Osteocyte (in vitro differentiated cells): ENCODE measurements around the gene SCAPER. TPM values are rescaled to one million over a fixed set of nuclear protein-coding genes. Genes with fewer than 3 reads are reported as not detected.

ENCODE experiments used
- DNase-seq: peaks from one replicate; pipeline ENCODE4 v3.0.0; 2021; ENCODE audit warnings: mixed read lengths; ENCODE audit not compliant: unreplicated experiment; ENCODE audit errors: extremely low spot score
- H3K27ac Mint-ChIP-seq: one replicate; pipeline ENCODE4 v1.8.0; 2021; ENCODE audit warnings: mild to moderate bottlenecking, mixed read lengths; ENCODE audit not compliant: unreplicated experiment
- H3K27me3 Mint-ChIP-seq: one replicate; pipeline ENCODE4 v1.8.0; 2021; ENCODE audit warnings: mixed read lengths; ENCODE audit not compliant: unreplicated experiment
- H3K36me3 Mint-ChIP-seq: one replicate; pipeline ENCODE4 v1.8.0; 2021; ENCODE audit warnings: mixed read lengths; ENCODE audit not compliant: unreplicated experiment
- H3K4me1 Mint-ChIP-seq: one replicate; pipeline ENCODE4 v1.8.0; 2021; ENCODE audit warnings: mixed read lengths; ENCODE audit not compliant: unreplicated experiment
- H3K4me3 Mint-ChIP-seq: one replicate; pipeline ENCODE4 v1.8.0; 2021; ENCODE audit warnings: mild to moderate bottlenecking, moderate library complexity, mixed read lengths; ENCODE audit not compliant: unreplicated experiment
- H3K9me3 Mint-ChIP-seq: one replicate; pipeline ENCODE4 v1.8.0; 2021; ENCODE audit warnings: mixed read lengths; ENCODE audit not compliant: unreplicated experiment
- CTCF ChIP-seq: fragments of 200-600 bp; sonication (generic); IDR thresholded peaks from 2 replicates; pipeline ENCODE4 v1.5.0; 2021; ENCODE audit warnings: antibody characterized with exemption, mild to moderate bottlenecking, moderate library complexity
- total RNA-seq: library from RNA; stranded (reverse); gene quantifications from 2 replicates; pipeline ENCODE4 v1.2.1, GENCODE V29; 2021

The SCAPER gene
- total RNA-seq, 1 donor from 2014 or later, result 20.0 TPM

DNA sequence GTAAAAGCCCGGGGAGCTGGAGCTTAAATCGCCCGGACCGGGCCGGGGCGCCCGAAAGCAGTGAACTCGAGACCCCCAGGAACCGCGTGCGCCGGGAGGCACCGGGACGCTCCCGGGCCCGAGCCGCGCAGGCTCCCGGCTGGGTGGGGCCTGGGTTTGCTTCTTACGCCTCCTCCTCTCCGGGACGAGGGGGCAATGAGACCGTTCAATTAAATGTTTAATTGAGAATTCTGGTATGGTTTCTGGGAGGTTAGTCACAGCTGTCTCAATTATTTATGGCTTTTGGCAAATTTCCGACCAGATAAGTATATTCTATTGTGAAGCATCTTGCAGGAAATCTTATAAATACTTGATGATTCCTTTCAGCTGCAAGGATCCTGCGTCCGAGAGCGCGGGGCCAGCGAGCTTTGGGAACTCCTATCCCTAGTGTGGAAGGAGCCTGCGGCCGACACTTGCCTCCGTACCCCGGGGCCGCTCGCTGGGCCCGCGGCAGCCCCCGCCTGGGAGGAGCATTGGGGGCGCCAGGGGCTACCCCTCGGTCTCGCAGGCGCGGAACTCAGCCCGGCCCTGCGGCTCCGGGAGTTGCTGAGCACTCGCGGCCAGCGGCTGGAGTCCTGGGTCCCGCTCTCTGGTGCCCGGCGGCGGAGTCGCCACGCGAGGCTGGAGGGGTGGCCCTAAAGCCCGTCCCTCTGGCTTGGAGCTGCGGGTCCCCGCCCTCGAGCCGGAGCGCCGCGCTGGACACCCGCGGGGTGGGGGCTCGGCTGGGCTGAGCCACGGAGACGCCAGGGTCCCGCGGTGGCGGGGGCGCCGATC lies 558.3 kb downstream of the SCAPER start:
- no peak for DNase-seq
- peaks cover 19% of the 10 kb centered on the region for H3K4me1 Mint-ChIP-seq
- TF ChIP-seq CTCF, result no peak
- peaks cover 65% of the 10 kb centered on the region for H3K27me3 Mint-ChIP-seq
- H3K4me3 Mint-ChIP-seq, result peak overlapping the region; percentile 52
- H3K9me3 Mint-ChIP-seq, result no peaks in the 10 kb centered on the region
- peaks cover 9% of the 10 kb centered on the region for H3K36me3 Mint-ChIP-seq
- H3K27ac Mint-ChIP-seq, result no peak overlapping the region

DNA sequence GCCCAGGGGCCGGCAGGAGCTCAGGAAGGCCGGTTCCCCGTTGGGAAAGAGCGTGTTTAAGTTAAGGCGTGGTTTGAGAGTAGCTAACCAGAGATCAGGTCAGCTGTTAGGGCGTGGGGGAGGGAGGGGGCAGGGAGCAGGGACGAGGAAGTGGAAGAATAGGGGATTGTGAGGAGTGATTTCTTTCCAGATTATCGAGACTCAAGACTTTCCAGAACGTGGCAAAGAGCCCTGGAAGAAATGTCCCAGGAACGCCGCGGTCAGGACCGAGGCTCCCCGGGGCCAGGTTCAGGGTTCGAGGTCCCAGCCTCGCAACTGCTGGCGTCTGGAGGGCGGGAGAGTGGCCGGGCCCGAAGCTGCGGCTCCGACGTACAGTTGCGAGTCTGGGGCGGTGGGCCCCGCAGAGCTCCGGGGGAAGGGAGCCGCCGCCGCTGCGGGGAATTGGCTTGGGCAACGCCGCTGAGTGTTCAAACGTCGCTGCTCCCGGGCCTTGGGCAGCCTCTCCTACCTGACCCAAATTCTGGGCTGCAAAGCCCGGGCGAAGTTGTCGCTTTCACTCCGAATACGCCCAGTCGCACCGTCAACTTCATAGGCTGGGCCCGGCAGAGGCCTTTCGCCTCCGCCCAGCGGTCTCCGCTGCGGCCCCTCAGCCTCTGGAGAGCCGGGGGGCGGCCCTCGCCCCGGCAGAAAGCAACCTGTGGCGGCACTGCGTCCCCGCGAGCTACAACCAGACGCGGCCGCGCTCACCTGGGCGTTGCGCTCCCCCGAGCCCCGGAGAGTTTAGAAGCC lies 559.1 kb downstream of the SCAPER start:
- Mint-ChIP-seq H3K27me3 (peaks cover 72% of the 10 kb centered on the region), H3K9me3 (no peaks in the 10 kb centered on the region), H3K36me3 (peaks cover 9% of the 10 kb centered on the region), H3K4me1 (peaks cover 25% of the 10 kb centered on the region), H3K27ac (no peak overlapping the region), H3K4me3 (peak overlapping the region; percentile 51)
- no peak for DNase-seq
- no peak for TF ChIP-seq CTCF

DNA sequence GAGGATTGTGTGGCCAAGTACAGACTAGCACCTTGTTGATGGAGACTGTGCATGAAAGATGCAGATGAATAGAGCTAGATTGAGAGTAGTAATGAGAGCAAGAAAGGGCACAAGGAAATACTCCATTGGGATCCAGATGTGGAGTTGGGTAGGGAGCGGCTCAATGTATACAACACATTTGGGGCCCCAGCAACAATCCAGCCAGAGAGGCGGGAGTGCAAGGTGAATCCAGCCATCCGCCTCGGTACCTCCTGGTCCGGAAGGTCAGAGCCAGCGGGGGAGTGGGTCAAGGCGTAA lies 559.6 kb downstream of the SCAPER start:
- Mint-ChIP-seq H3K36me3 (peaks cover 9% of the 10 kb centered on the region), H3K4me3 (peak overlapping the region; percentile 51), H3K27ac (no peak overlapping the region), H3K9me3 (no peaks in the 10 kb centered on the region), H3K27me3 (peaks cover 75% of the 10 kb centered on the region), H3K4me1 (peaks cover 30% of the 10 kb centered on the region)
- no peak for DNase-seq
- no peak for TF ChIP-seq CTCF

- Mint-ChIP-seq H3K4me1 (peaks cover 35% of the 10 kb centered on the region), H3K36me3 (peaks cover 9% of the 10 kb centered on the region), H3K4me3 (peak overlapping the region; percentile 51), H3K9me3 (no peaks in the 10 kb centered on the region), H3K27ac (no peak overlapping the region), H3K27me3 (peaks cover 75% of the 10 kb centered on the region)
- DNase-seq, result no peak
- TF ChIP-seq CTCF, result no peak
These were observed 560.1 kb downstream of the SCAPER start for GRCh38 chr15:76344893-76345582.
